ENCODE results near the gene ATP5MC2.
"Not testable (repeated sequence)": the region's sequence is repeated elsewhere in the genome, so short reads cannot be mapped to it uniquely, and the experiment has no call there.

ATP5MC2 gene

GRCh38 chr12:53644133-53644532 lies 31.8 kb downstream of the ATP5MC2 start:
- no peak for DNase-seq

- DNase-seq = no peak
Measured at GRCh38 chr12:53643232-53643979, 32.5 kb downstream of the ATP5MC2 start.

GRCh38 chr12:53638057-53638456 lies 37.8 kb downstream of the ATP5MC2 start:
- DNase-seq = no peak

- no peak for DNase-seq
Measured at GRCh38 chr12:53636641-53637040, 39.2 kb downstream of the ATP5MC2 start.

- not testable (repeated sequence) for DNase-seq
Measured at GRCh38 chr12:53635708-53636107, 40.2 kb downstream of the ATP5MC2 start.

GRCh38 chr12:53631721-53632120 lies 44.2 kb downstream of the ATP5MC2 start:
- no peak for DNase-seq

GRCh38 chr12:53627919-53628318 lies 48.0 kb downstream of the ATP5MC2 start:
- DNase-seq = no peak

- no peak for DNase-seq
Measured at GRCh38 chr12:53626702-53627169, 49.1 kb downstream of the ATP5MC2 start.

- DNase-seq = peak; percentile 86
Measured at GRCh38 chr12:53625946-53626701, 49.8 kb downstream of the ATP5MC2 start, which contains the start of gene ATF7. TSS of gene ATF7 (minus strand) at chr12:53626382. CDS start at chr12:53601000, 25,382 bp downstream.

GRCh38 chr12:53625373-53625945 lies 50.4 kb downstream of the ATP5MC2 start:
- no peak for DNase-seq

- no peak for DNase-seq
Measured at GRCh38 chr12:53624956-53625355, 50.9 kb downstream of the ATP5MC2 start.

GRCh38 chr12:53624458-53624857 lies 51.4 kb downstream of the ATP5MC2 start:
- no peak for DNase-seq

- DNase-seq = no peak
Measured at GRCh38 chr12:53623548-53624385, 52.1 kb downstream of the ATP5MC2 start.

- no peak for DNase-seq
Measured at GRCh38 chr12:53622724-53623123, 53.2 kb downstream of the ATP5MC2 start.

- no peak for DNase-seq
Measured at GRCh38 chr12:53618275-53618674, 57.6 kb downstream of the ATP5MC2 start.

GRCh38 chr12:53617700-53618099 lies 58.2 kb downstream of the ATP5MC2 start:
- DNase-seq = no peak

- DNase-seq = no peak
Measured at GRCh38 chr12:53616950-53617349, 58.9 kb downstream of the ATP5MC2 start.
